Immature natural killer cell (primary cell): ENCODE measurements around the gene JUND. TPM values are rescaled to one million over a fixed set of nuclear protein-coding genes. Genes with fewer than 3 reads are reported as not detected.

Experiments used
- DNase-seq, 3 donors: peaks; one replicate each; pipeline ENCODE4 v3.0.0; 2022; ENCODE audit warnings: mixed read lengths in 1 of 3
- H3K27ac Mint-ChIP-seq, 6 donors: one replicate each; pipeline ENCODE4 v1.8.0; 2020; ENCODE audit warnings: mixed read lengths in 6 of 6, mild to moderate bottlenecking in 5 of 6, inconsistent platforms in 4 of 6, moderate library complexity in 3 of 6
- H3K27me3 Mint-ChIP-seq, 3 donors: one replicate each; pipeline ENCODE4 v1.8.0; 2020 to 2021; ENCODE audit warnings: low read depth in 3 of 3, mild to moderate bottlenecking in 3 of 3, mixed read lengths in 3 of 3, moderate library complexity in 3 of 3, inconsistent platforms in 1 of 3
- H3K36me3 Mint-ChIP-seq, 3 donors: one replicate each; pipeline ENCODE4 v1.8.0; 2020; ENCODE audit warnings: mixed read lengths in 3 of 3, inconsistent platforms in 2 of 3, mild to moderate bottlenecking in 2 of 3
- H3K4me1 Mint-ChIP-seq, 2 donors: one replicate each; pipeline ENCODE4 v1.8.0; 2020; ENCODE audit warnings: inconsistent platforms in 2 of 2, mild to moderate bottlenecking in 2 of 2, mixed read lengths in 2 of 2, moderate library complexity in 1 of 2
- H3K4me3 Mint-ChIP-seq, 5 donors: one replicate each; pipeline ENCODE4 v1.8.0; 2020; ENCODE audit warnings: mild to moderate bottlenecking in 5 of 5, mixed read lengths in 5 of 5, inconsistent platforms in 3 of 5, moderate library complexity in 3 of 5
- H3K9me3 Mint-ChIP-seq, 6 donors: one replicate each; pipeline ENCODE4 v1.8.0; 2020; ENCODE audit warnings: mild to moderate bottlenecking in 6 of 6, mixed read lengths in 6 of 6, inconsistent platforms in 4 of 6, moderate library complexity in 3 of 6
- polyA plus RNA-seq, 3 donors: library from polyadenylated mRNA; unstranded; fragments of 300-500 nt; fragmentation: Illumina TruSeq; gene quantifications; one replicate each; pipeline ENCODE4 v1.2.3, GENCODE V29; 2021

The JUND gene
- polyA plus RNA-seq, 3 donors from 2014 or later: 15.0 to 71.8 (median 54.7) TPM

DNA sequence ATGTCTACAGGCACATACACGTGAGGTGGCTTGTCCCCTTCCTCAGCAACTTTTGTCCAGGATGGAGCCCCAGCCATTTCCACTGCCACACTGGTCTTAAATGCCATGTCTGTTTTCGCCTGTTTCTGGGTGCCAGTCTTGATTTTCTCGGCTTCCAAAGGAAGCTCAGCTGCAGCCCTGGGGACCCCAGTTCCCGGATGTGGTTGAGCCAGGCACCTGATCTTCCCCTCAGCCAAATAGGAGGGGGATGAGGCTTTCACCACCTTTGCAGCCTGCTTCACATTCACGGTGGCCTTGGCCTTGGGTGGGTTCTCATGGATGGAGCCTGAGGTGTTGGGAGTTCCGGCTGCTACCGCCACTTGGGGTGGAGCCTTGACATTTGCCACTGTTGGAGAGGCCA, 15.8 kb downstream of the JUND start:
- no peak overlapping the region for H3K27ac Mint-ChIP-seq
- H3K4me3 Mint-ChIP-seq: no peak overlapping the region
- no peaks in the 10 kb centered on the region for H3K9me3 Mint-ChIP-seq
- H3K36me3 Mint-ChIP-seq: peaks cover 5 to 15% (median 6%) of the 10 kb centered on the region in 3 donors
- H3K4me1 Mint-ChIP-seq: no peaks in the 10 kb centered on the region
- DNase-seq: no peak
- H3K27me3 Mint-ChIP-seq: peaks cover 0 to 5% (median 0%) of the 10 kb centered on the region in 3 donors

DNA sequence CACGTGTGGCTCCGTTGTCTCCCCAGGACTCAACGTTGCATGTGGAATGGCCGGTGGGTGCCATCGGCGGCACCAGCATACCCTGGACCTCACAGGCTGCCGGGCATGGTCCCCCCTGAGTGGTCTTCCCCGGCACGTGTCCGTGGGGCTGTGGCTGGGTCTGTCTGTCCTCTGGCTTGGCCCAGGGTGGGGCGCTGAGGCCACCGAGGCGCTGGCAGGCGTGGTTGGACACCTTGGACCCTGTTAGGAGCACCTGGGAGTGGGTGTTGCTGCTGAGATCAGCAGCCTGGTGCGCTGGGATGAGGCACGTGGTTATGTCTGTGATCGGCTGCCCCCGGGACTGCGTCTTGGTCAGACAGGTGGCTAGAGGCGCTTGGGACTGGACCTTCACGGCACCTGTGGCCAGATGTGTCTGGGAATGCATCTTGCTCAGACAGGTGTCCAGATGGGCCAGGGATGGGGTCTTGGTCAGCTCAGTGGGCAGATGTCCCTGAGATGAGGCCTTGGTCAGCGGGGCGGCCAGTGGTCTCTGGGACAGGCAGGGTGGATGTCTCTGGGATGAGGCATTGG, 16.4 kb downstream of the JUND start:
- no peak overlapping the region for H3K4me3 Mint-ChIP-seq
- DNase-seq: no peak
- no peaks in the 10 kb centered on the region for H3K4me1 Mint-ChIP-seq
- no peaks in the 10 kb centered on the region for H3K9me3 Mint-ChIP-seq
- H3K27me3 Mint-ChIP-seq: peaks cover 0 to 5% (median 0%) of the 10 kb centered on the region in 3 donors
- H3K36me3 Mint-ChIP-seq: peaks cover 5 to 15% (median 6%) of the 10 kb centered on the region in 3 donors
- no peak overlapping the region for H3K27ac Mint-ChIP-seq

DNA sequence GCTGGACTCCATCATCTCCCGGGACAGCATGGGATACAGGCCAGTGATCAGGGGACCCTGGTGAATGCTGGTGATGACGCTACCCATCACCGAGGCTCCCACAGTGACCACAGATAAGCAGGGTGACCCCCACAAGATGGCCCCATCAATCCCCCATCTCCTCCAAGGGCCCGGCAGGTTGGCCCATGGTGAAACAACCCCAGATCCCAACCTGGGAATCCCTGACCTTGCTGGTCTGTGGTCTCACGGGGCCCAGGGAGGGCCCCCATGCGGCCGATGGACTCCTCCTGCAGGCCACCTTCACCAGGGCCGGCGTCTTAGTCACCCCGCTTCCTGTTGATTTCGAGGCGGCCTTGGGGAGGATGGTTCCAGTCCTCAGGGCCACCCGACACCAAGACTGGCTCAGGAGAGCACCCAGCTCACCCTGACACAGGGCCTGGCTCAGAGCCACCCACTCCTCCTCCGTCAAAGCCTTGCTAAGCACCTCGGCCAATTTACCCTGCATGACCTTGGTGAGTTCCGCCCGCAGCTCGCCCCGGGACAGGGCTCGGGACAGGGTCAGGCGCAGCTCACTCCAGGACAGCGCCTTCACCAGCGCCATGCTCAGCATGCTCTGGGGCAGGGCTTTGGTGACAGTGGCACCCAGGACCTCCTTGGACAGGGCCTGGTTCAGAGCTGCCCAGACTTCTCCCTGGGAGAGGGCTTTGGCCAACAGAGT, 17.1 kb downstream of the JUND start:
- no peak for DNase-seq

DNA sequence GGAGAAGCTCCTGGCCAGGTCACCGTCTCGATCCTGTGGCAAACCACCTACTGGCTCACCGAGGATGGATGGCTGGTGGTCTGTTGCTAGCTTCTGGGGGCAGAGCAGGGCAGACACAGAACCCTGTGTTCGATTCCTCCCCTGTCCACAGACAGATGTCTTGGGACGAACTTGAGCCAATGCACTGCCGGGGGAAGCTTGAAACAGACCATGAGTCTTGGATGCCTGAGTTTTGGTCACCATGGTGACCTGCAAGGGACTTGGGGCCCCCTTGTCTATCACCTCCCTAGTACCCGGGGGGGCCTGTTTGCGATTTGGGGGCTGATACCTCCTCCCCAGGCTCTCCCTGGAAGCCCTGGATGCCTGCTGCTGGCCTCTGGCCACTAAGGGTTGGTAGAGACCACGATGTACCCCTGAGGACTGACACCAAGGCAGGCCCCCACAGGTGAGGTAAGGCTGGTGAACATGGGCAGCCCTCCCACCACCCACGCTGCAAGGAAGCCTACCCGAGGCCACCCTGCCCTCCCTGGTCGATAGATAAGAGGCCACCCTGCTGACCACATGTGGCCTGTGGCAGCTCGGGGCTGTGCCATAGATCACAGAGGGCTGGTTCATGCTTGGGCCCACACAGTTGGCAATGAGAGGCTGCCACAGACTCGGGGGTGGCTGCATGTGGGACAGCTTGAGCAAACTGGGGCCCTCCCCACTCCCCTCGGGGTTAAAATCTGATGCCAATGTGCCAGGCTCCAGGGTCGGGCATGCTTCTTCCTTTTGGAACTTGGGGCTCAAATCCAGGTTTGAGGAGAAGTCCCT, 17.9 kb downstream of the JUND start:
- Mint-ChIP-seq H3K27ac (no peak overlapping the region), H3K27me3 (peaks cover 0 to 3% (median 0%) of the 10 kb centered on the region in 3 donors), H3K9me3 (no peaks in the 10 kb centered on the region), H3K36me3 (peaks cover 5 to 15% (median 6%) of the 10 kb centered on the region in 3 donors), H3K4me3 (no peak overlapping the region), H3K4me1 (no peaks in the 10 kb centered on the region)
- no peak for DNase-seq

More for the DNA sequence above, 17.1 kb downstream of the JUND start:
- no peaks in the 10 kb centered on the region for H3K4me1 Mint-ChIP-seq
- H3K4me3 Mint-ChIP-seq: no peak overlapping the region
- no peaks in the 10 kb centered on the region for H3K9me3 Mint-ChIP-seq
- no peak overlapping the region for H3K27ac Mint-ChIP-seq
- peaks cover 0 to 3% (median 0%) of the 10 kb centered on the region in 3 donors for H3K27me3 Mint-ChIP-seq
- peaks cover 5 to 15% (median 6%) of the 10 kb centered on the region in 3 donors for H3K36me3 Mint-ChIP-seq

DNA sequence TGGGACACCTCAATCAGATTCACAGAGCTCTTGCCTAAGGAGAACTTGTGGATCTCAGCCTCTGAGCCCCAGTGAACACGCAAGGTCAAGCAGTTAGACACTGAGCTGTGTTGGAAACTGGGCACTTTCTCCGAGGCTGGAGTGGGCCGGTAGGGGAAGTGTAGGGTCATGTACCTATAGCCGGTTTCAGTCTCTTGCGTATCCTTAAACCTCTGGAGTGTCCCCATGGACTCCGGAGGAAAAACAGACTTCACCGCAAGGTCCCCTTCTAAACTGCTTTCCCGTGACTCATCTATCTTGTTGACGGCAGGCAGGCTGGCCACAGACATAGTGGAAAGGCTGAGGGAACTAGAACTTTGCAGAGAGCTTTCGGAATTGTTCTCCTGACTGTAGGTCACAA, 18.5 kb downstream of the JUND start:
- Mint-ChIP-seq H3K36me3 (peaks cover 5 to 10% (median 6%) of the 10 kb centered on the region in 3 donors), H3K4me3 (no peak overlapping the region), H3K27me3 (no peaks in the 10 kb centered on the region), H3K4me1 (no peaks in the 10 kb centered on the region), H3K27ac (no peak overlapping the region), H3K9me3 (no peaks in the 10 kb centered on the region)
- DNase-seq: no peak

GRCh38 chr19:18262144-18262543, 19.3 kb downstream of the JUND start:
- no peaks in the 10 kb centered on the region for H3K9me3 Mint-ChIP-seq
- H3K4me3 Mint-ChIP-seq: no peak overlapping the region
- no peak overlapping the region for H3K27ac Mint-ChIP-seq

GRCh38 chr19:18261474-18261873, 19.9 kb downstream of the JUND start:
- H3K4me3 Mint-ChIP-seq: no peak overlapping the region
- H3K27ac Mint-ChIP-seq: no peak overlapping the region
- peaks cover 5 to 6% (median 5%) of the 10 kb centered on the region in 3 donors for H3K36me3 Mint-ChIP-seq
- no peaks in the 10 kb centered on the region for H3K27me3 Mint-ChIP-seq
- H3K9me3 Mint-ChIP-seq: no peaks in the 10 kb centered on the region
- no peaks in the 10 kb centered on the region for H3K4me1 Mint-ChIP-seq
- DNase-seq: no peak

More at GRCh38 chr19:18262144-18262543, 19.3 kb downstream of the JUND start:
- no peaks in the 10 kb centered on the region for H3K4me1 Mint-ChIP-seq
- H3K36me3 Mint-ChIP-seq: peaks cover 5 to 6% (median 5%) of the 10 kb centered on the region in 3 donors
- DNase-seq: no peak
- H3K27me3 Mint-ChIP-seq: no peaks in the 10 kb centered on the region

GRCh38 chr19:18259893-18260292, 21.5 kb downstream of the JUND start:
- H3K4me3 Mint-ChIP-seq: no peak overlapping the region
- no peak for DNase-seq
- no peaks in the 10 kb centered on the region for H3K36me3 Mint-ChIP-seq
- H3K9me3 Mint-ChIP-seq: no peaks in the 10 kb centered on the region
- no peaks in the 10 kb centered on the region for H3K4me1 Mint-ChIP-seq
- H3K27ac Mint-ChIP-seq: no peak overlapping the region
- peaks cover 0 to 1% (median 0%) of the 10 kb centered on the region in 3 donors for H3K27me3 Mint-ChIP-seq

GRCh38 chr19:18257503-18258470, 23.6 kb downstream of the JUND start:
- H3K4me1 Mint-ChIP-seq: no peaks in the 10 kb centered on the region
- no peaks in the 10 kb centered on the region for H3K9me3 Mint-ChIP-seq
- peaks cover 0 to 4% (median 0%) of the 10 kb centered on the region in 3 donors for H3K27me3 Mint-ChIP-seq
- no peaks in the 10 kb centered on the region for H3K36me3 Mint-ChIP-seq
- no peak overlapping the region for H3K27ac Mint-ChIP-seq
- no peak for DNase-seq
- H3K4me3 Mint-ChIP-seq: no peak overlapping the region

GRCh38 chr19:18254546-18255503, 26.6 kb downstream of the JUND start:
- Mint-ChIP-seq H3K4me3 (no peak overlapping the region), H3K9me3 (no peaks in the 10 kb centered on the region), H3K36me3 (no peaks in the 10 kb centered on the region), H3K27me3 (peaks cover 3 to 12% (median 8%) of the 10 kb centered on the region in 3 donors), H3K27ac (peak overlapping the region in 1 of 6 donors; percentile 56), H3K4me1 (peaks cover 0 to 2% of the 10 kb centered on the region in 2 donors)
- DNase-seq: no peak

DNA sequence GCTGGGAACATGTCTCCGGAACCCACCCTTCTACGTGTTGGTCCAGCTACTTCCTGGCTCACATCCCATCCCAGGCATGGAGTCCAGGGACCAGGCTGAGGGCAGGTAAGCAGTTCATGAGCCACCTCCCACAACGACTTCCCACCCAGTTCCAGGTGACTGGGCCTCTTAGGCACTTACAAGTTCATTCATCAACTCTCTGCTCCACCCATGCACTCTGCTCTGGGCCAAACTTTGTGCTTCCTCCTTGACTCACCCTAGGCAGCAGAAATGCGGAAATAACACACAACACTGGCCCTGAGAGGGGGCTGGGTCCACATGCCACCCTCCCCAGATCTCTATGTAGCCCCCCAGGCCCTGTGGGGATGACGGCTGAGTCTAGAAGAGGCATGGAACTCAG, 27.7 kb downstream of the JUND start:
- Mint-ChIP-seq H3K4me1 (peaks cover 0 to 2% of the 10 kb centered on the region in 2 donors), H3K4me3 (no peak overlapping the region), H3K27ac (peak overlapping the region in 1 of 6 donors; percentile 41), H3K36me3 (no peaks in the 10 kb centered on the region), H3K27me3 (peaks cover 3 to 12% (median 8%) of the 10 kb centered on the region in 3 donors), H3K9me3 (no peaks in the 10 kb centered on the region)
- no peak for DNase-seq

GRCh38 chr19:18253130-18253529, 28.3 kb downstream of the JUND start:
- Mint-ChIP-seq H3K4me3 (no peak overlapping the region), H3K36me3 (no peaks in the 10 kb centered on the region), H3K4me1 (peaks cover 0 to 2% of the 10 kb centered on the region in 2 donors), H3K27ac (no peak overlapping the region), H3K27me3 (peaks cover 3 to 12% (median 8%) of the 10 kb centered on the region in 3 donors), H3K9me3 (no peaks in the 10 kb centered on the region)
- no peak for DNase-seq
